Activated CD4-positive, alpha-beta T cell treated with anti-CD3 and anti-CD28 coated beads for 36 hours (primary cell): ENCODE results near the gene SPP1. TPM values are rescaled to one million over a fixed set of nuclear protein-coding genes. Genes with fewer than 3 reads are reported as not detected.
"Not testable (repeated sequence)": the region's sequence is repeated elsewhere in the genome, so short reads cannot be mapped to it uniquely, and the experiment has no call there.

Source experiments
- ATAC-seq: fragments of 200-7000 bp; cut with Tn5 transposase; one replicate; pipeline ENCODE4 v1.10.0; 2021; ENCODE audit warnings: mild to moderate bottlenecking, moderate library complexity
- CTCF ChIA-PET: fragments of 350-600 bp; sonication (Branson Sonifier 250); formaldehyde crosslinking; loops from one replicate; lab custom pipeline; 2021; ENCODE audit warnings: antibody characterized with exemption; lab: Charles Lee
- POLR2A ChIA-PET: fragments of 350-600 bp; sonication (Branson Sonifier 250); formaldehyde crosslinking; loops from one replicate; lab custom pipeline; 2021; ENCODE audit warnings: antibody characterized with exemption, inconsistent platforms; lab: Charles Lee
- DNase-seq: peaks from one replicate; pipeline ENCODE4 v3.0.0-alpha.2; 2020
- H3K27ac Mint-ChIP-seq: one replicate; pipeline ENCODE4 v1.8.0; 2021; ENCODE audit warnings: mixed read lengths
- H3K27me3 Mint-ChIP-seq: one replicate; pipeline ENCODE4 v1.8.0; 2021; ENCODE audit warnings: mixed read lengths
- H3K36me3 Mint-ChIP-seq: one replicate; pipeline ENCODE4 v1.8.0; 2021; ENCODE audit warnings: low read depth, mixed read lengths
- H3K4me1 Mint-ChIP-seq: one replicate; pipeline ENCODE4 v1.8.0; 2021; ENCODE audit warnings: mixed read lengths
- H3K4me3 Mint-ChIP-seq: one replicate; pipeline ENCODE4 v1.8.0; 2021; ENCODE audit warnings: mild to moderate bottlenecking, moderate library complexity, mixed read lengths
- H3K9me3 Mint-ChIP-seq: one replicate; pipeline ENCODE4 v1.8.0; 2021; ENCODE audit warnings: low read depth, mixed read lengths
- intact Hi-C, 2 experiments: fragments of 100-400 bp; cut with DNase I in 1 of 2; cut with micrococcal nuclease in 1 of 2; formaldehyde crosslinking; loops; one replicate each; pipeline versions ENCODE4 v1.14.2 to v1.15.1; 2022 to 2024; cut with DNase I, micrococcal nuclease
- total RNA-seq, 2 experiments: library from RNA; stranded (reverse); gene quantifications; one replicate each; pipeline ENCODE4 v1.2.3, GENCODE V29; 2021

The SPP1 gene
- total RNA-seq, 2 experiments from 2014 or later = not detected

- no peaks in the 10 kb centered on the region for H3K27me3 Mint-ChIP-seq
- ChIA-PET CTCF (interaction anchor here (0.6 to 1.4 kb wide), 4 partner anchors 9 to 190 kb away, joined by 3 to 5 read pairs (median 4); no protein-coding TSS in a partner anchor), POLR2A (no interaction called here)
- H3K36me3 Mint-ChIP-seq = peaks cover 24% of the 10 kb centered on the region
- ATAC-seq (no peak), DNase-seq (no peak)
- H3K27ac Mint-ChIP-seq = no peak overlapping the region
- intact Hi-C loops = no loop called here
- peaks cover 3% of the 10 kb centered on the region for H3K4me1 Mint-ChIP-seq
- no peak overlapping the region for H3K4me3 Mint-ChIP-seq
- peaks cover 6% of the 10 kb centered on the region for H3K9me3 Mint-ChIP-seq
Measured at GRCh38 chr4:88022289-88022688, 46.8 kb downstream of the SPP1 start.

- ATAC-seq, H3K27ac Mint-ChIP-seq, POLR2A ChIA-PET, H3K4me3 Mint-ChIP-seq, intact Hi-C loops, H3K27me3 Mint-ChIP-seq, DNase-seq: not testable (repeated sequence)
- H3K9me3 Mint-ChIP-seq = peaks cover 14% of the 10 kb centered on the region
- peaks cover 41% of the 10 kb centered on the region for H3K36me3 Mint-ChIP-seq
- CTCF ChIA-PET = interaction anchor here (0.6 to 0.8 kb wide), 2 partner anchors 58 to 184 kb away, joined by 3 read pairs; no protein-coding TSS in a partner anchor
- H3K4me1 Mint-ChIP-seq = peaks cover 20% of the 10 kb centered on the region
Measured at GRCh38 chr4:88025868-88026661, 50.6 kb downstream of the SPP1 start.

- ATAC-seq (peak; percentile 77), DNase-seq (no peak)
- CTCF ChIA-PET = interaction anchor here (0.7 kb wide), 1 partner anchor 19 kb away, joined by 4 read pairs; no protein-coding TSS in a partner anchor
- H3K27ac Mint-ChIP-seq = peak overlapping the region; percentile 12
- no peaks in the 10 kb centered on the region for H3K27me3 Mint-ChIP-seq
- H3K4me1 Mint-ChIP-seq = peaks cover 20% of the 10 kb centered on the region
- H3K4me3 Mint-ChIP-seq = no peak overlapping the region
- intact Hi-C loops = no loop called here
- H3K9me3 Mint-ChIP-seq = peaks cover 14% of the 10 kb centered on the region
- H3K36me3 Mint-ChIP-seq = peaks cover 34% of the 10 kb centered on the region
- POLR2A ChIA-PET = no interaction called here
Measured at GRCh38 chr4:88027611-88028608, 52.4 kb downstream of the SPP1 start.

- ATAC-seq = no peak
- H3K9me3 Mint-ChIP-seq = peaks cover 14% of the 10 kb centered on the region
- intact Hi-C loops = no loop called here
- H3K27ac Mint-ChIP-seq = no peak overlapping the region
- peaks cover 20% of the 10 kb centered on the region for H3K4me1 Mint-ChIP-seq
- H3K4me3 Mint-ChIP-seq = no peak overlapping the region
- no peaks in the 10 kb centered on the region for H3K27me3 Mint-ChIP-seq
- ChIA-PET POLR2A (no interaction called here), CTCF (interaction anchor here (1.7 kb wide), 1 partner anchor 183 kb away, joined by 4 read pairs; no protein-coding TSS in a partner anchor)
- H3K36me3 Mint-ChIP-seq = peaks cover 31% of the 10 kb centered on the region
- no peak for DNase-seq
Measured at GRCh38 chr4:88028946-88029345, 53.4 kb downstream of the SPP1 start.

GRCh38 chr4:88029556-88029955 is 54.0 kb downstream of the SPP1 start:
- H3K4me1 Mint-ChIP-seq = peaks cover 20% of the 10 kb centered on the region
- H3K27me3 Mint-ChIP-seq = no peaks in the 10 kb centered on the region
- POLR2A ChIA-PET = no interaction called here
- DNase-seq = no peak
- H3K4me3 Mint-ChIP-seq = no peak overlapping the region
- CTCF ChIA-PET = interaction anchor here (1.2 to 1.7 kb wide), 3 partner anchors 20 to 190 kb away, joined by 3 to 4 read pairs (median 3); no protein-coding TSS in a partner anchor
- H3K27ac Mint-ChIP-seq = no peak overlapping the region
- H3K9me3 Mint-ChIP-seq = peaks cover 14% of the 10 kb centered on the region
- H3K36me3 Mint-ChIP-seq = peaks cover 30% of the 10 kb centered on the region
- ATAC-seq = no peak
- intact Hi-C loops = no loop called here

- DNase-seq (no peak), ATAC-seq (no peak)
- ChIA-PET POLR2A (no interaction called here), CTCF (interaction anchor here (1.2 to 4.1 kb wide), 4 partner anchors 21 to 188 kb away, joined by 3 to 77 read pairs (median 4); no protein-coding TSS in a partner anchor)
- no peaks in the 10 kb centered on the region for H3K27me3 Mint-ChIP-seq
- peaks cover 20% of the 10 kb centered on the region for H3K4me1 Mint-ChIP-seq
- intact Hi-C loops = loop anchor here (5.0 kb wide), 1 partner anchor 487 kb away; no protein-coding TSS in a partner anchor
- H3K36me3 Mint-ChIP-seq = peaks cover 26% of the 10 kb centered on the region
- H3K9me3 Mint-ChIP-seq = peaks cover 12% of the 10 kb centered on the region
- no peak overlapping the region for H3K4me3 Mint-ChIP-seq
- peak overlapping the region; percentile 34 for H3K27ac Mint-ChIP-seq
Measured at GRCh38 chr4:88030565-88031310, 55.2 kb downstream of the SPP1 start.

Other genes starting within 250 kb of the SPP1 start
- not detected for gene IBSP, start 176.2 kb upstream of the SPP1 start, total RNA-seq
- not detected for gene MEPE, start 142.7 kb upstream of the SPP1 start, total RNA-seq
- 1 to 10 TPM; 4.1 to 5.0 TPM for gene PKD2, start 31.9 kb downstream of the SPP1 start, total RNA-seq
- gene ABCG2, start 182.9 kb downstream of the SPP1 start, total RNA-seq = under 1 TPM; 0.33 to 0.39 TPM